Body of pancreas (tissue), 4 donors: ENCODE results near the gene CFAP52.
"Not testable (repeated sequence)": the region's sequence is repeated elsewhere in the genome, so short reads cannot be mapped to it uniquely, and the experiment has no call there.

Experiments used
- POLR2A ChIP-seq, 3 donors: fragments of 450-650 bp; IDR thresholded peaks; one replicate each; pipeline ENCODE4 v1.6.1; 2016; ENCODE audit warnings: antibody characterized with exemption in 3 of 3, mild to moderate bottlenecking in 2 of 3
- TF ChIP-seq, protein P1 (sequence below), 7 experiments: fragments of 450-650 bp in 4 of 7; fragments of 200-600 bp in 3 of 7; sonication (generic) in 3 of 7; IDR thresholded peaks; one replicate each; pipeline ENCODE4 v1.5.1; 2016 to 2019; ENCODE audit warnings: antibody characterized with exemption in 7 of 7

DNA sequence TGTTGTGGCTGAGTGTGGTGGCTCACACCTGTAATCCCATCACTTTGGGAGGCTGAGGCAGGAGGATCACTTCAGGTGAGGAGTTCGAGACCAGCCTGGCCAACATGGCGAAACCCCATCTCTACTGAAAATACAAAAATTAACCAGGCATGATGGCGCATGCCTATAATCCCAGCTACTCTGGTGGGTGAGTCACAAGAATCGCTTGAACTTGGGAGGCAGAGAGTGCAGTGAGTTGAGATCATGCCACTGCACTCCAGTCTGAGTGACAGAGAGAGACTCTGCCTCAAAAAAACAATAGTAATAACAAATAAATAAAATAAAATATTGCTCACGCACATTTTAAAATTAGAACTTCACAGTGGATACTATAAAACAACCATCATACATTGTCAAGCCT lies 30.6 kb downstream of the CFAP52 start:
- TF ChIP-seq, protein P1, sequence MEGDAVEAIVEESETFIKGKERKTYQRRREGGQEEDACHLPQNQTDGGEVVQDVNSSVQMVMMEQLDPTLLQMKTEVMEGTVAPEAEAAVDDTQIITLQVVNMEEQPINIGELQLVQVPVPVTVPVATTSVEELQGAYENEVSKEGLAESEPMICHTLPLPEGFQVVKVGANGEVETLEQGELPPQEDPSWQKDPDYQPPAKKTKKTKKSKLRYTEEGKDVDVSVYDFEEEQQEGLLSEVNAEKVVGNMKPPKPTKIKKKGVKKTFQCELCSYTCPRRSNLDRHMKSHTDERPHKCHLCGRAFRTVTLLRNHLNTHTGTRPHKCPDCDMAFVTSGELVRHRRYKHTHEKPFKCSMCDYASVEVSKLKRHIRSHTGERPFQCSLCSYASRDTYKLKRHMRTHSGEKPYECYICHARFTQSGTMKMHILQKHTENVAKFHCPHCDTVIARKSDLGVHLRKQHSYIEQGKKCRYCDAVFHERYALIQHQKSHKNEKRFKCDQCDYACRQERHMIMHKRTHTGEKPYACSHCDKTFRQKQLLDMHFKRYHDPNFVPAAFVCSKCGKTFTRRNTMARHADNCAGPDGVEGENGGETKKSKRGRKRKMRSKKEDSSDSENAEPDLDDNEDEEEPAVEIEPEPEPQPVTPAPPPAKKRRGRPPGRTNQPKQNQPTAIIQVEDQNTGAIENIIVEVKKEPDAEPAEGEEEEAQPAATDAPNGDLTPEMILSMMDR (IDR thresholded peaks at IDR 0.05): not testable (repeated sequence)
- TF ChIP-seq POLR2A (IDR thresholded peaks at IDR 0.05): not testable (repeated sequence)
